Measurements from ENCODE around the gene SP140L.
"Not testable (repeated sequence)": the region's sequence is repeated elsewhere in the genome, so short reads cannot be mapped to it uniquely, and the experiment has no call there.

GRCh38 chr2:230341936-230342528 lies 15.0 kb downstream of the SP140L start:
- not testable (repeated sequence) for TF ChIP-seq CTCF (IDR thresholded peaks at IDR 0.05); ZFX (IDR thresholded peaks at IDR 0.05; ENCODE audit: borderline replicate concordance)
